ENCODE data around the gene NALCN. TPM values are rescaled to one million over a fixed set of nuclear protein-coding genes. Genes with fewer than 3 reads are reported as not detected.

Gene NALCN
- total and polyA plus RNA-seq, 2 donors (not counting 1 experiment from before 2014, with no cell fraction given), result not detected

GRCh38 chr13:101065329-101065728 lies 351.0 kb downstream of the NALCN start:
- POLR2A ChIA-PET, result no interaction called here
- Histone ChIP-seq H2AFZ (ENCODE audit: insufficient read depth, low read depth, low read length, poor library complexity, severe bottlenecking) (no peak overlapping the region), H3K79me2 (ENCODE audit: control insufficient read depth, insufficient read depth, low read length) (no peaks in the 10 kb centered on the region), H3K4me1 (ENCODE audit: control insufficient read depth in 2 of 2, insufficient read depth in 2 of 2, low read length in 2 of 2) (no peaks in the 10 kb centered on the region), H3K9ac (ENCODE audit: low read length) (no peak overlapping the region), H3K27ac (ENCODE audit: low read length in 2 of 2) (no peak overlapping the region), H3K4me3 (ENCODE audit: control extremely low read depth in 1 of 5, extremely low read depth in 1 of 5, insufficient read depth in 1 of 5, low read depth in 2 of 5, low read length in 4 of 5) (no peak overlapping the region), H3K9me3 (ENCODE audit: control extremely low read depth in 1 of 3, control insufficient read depth in 2 of 3, insufficient read depth in 1 of 3, low read length in 2 of 3) (peaks cover 0 to 16% (median 0%) of the 10 kb centered on the region in 3 donors), H3K27me3 (replicated peaks in 1 of 4; ENCODE audit: control extremely low read depth in 1 of 4, control insufficient read depth in 3 of 4, insufficient read depth in 4 of 4, low read length in 3 of 4) (no peaks in the 10 kb centered on the region), H3K36me3 (replicated peaks in 1 of 2; ENCODE audit: control extremely low read depth in 1 of 2, control insufficient read depth in 1 of 2, extremely low read depth in 1 of 2, insufficient read depth in 2 of 2, low read length in 1 of 2) (no peaks in the 10 kb centered on the region), H4K20me1 (ENCODE audit: control insufficient read depth, insufficient read depth, low read length, poor library complexity, severe bottlenecking) (no peaks in the 10 kb centered on the region), H3K4me2 (replicated peaks; ENCODE audit: low read depth, low read length, poor library complexity, severe bottlenecking) (no peak overlapping the region)
- Mint-ChIP-seq H3K4me1 (no peaks in the 10 kb centered on the region), H3K4me3 (no peak overlapping the region), H3K9me3 (ENCODE audit: insufficient read depth) (no peaks in the 10 kb centered on the region), H3K27ac (no peak overlapping the region), H3K27me3 (peaks cover 3% of the 10 kb centered on the region)
- CTCF ChIA-PET, result no interaction called here
- ATAC-seq (ENCODE audit: low read depth) (no peak), DNase-seq (no peak)
- TF ChIP-seq EZH2 (IDR thresholded peaks at IDR 0.05; ENCODE audit: borderline replicate concordance, insufficient read depth, low read depth, low read length, poor library complexity, severe bottlenecking), result no peak
- TF ChIP-seq, protein P1, sequence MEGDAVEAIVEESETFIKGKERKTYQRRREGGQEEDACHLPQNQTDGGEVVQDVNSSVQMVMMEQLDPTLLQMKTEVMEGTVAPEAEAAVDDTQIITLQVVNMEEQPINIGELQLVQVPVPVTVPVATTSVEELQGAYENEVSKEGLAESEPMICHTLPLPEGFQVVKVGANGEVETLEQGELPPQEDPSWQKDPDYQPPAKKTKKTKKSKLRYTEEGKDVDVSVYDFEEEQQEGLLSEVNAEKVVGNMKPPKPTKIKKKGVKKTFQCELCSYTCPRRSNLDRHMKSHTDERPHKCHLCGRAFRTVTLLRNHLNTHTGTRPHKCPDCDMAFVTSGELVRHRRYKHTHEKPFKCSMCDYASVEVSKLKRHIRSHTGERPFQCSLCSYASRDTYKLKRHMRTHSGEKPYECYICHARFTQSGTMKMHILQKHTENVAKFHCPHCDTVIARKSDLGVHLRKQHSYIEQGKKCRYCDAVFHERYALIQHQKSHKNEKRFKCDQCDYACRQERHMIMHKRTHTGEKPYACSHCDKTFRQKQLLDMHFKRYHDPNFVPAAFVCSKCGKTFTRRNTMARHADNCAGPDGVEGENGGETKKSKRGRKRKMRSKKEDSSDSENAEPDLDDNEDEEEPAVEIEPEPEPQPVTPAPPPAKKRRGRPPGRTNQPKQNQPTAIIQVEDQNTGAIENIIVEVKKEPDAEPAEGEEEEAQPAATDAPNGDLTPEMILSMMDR (IDR thresholded peaks at IDR 0.05), result no peak
- intact Hi-C loops (cut with micrococcal nuclease), result no loop called here
- WGBS (ENCODE audit: insufficient coverage), result 96% methylated on average over 10 of the region's 12 CpGs

GRCh38 chr13:101059793-101060192 lies 356.5 kb downstream of the NALCN start:
- CTCF ChIA-PET, result no interaction called here
- Histone ChIP-seq H3K79me2 (ENCODE audit: control insufficient read depth, insufficient read depth, low read length) (no peaks in the 10 kb centered on the region), H3K9me3 (ENCODE audit: control extremely low read depth in 1 of 3, control insufficient read depth in 2 of 3, insufficient read depth in 1 of 3, low read length in 2 of 3) (peaks cover 0 to 8% (median 0%) of the 10 kb centered on the region in 3 donors), H4K20me1 (ENCODE audit: control insufficient read depth, insufficient read depth, low read length, poor library complexity, severe bottlenecking) (no peaks in the 10 kb centered on the region), H3K9ac (ENCODE audit: low read length) (no peak overlapping the region), H2AFZ (ENCODE audit: insufficient read depth, low read depth, low read length, poor library complexity, severe bottlenecking) (no peak overlapping the region), H3K27me3 (replicated peaks in 1 of 4; ENCODE audit: control extremely low read depth in 1 of 4, control insufficient read depth in 3 of 4, insufficient read depth in 4 of 4, low read length in 3 of 4) (no peaks in the 10 kb centered on the region), H3K27ac (ENCODE audit: low read length in 2 of 2) (no peak overlapping the region), H3K4me2 (replicated peaks; ENCODE audit: low read depth, low read length, poor library complexity, severe bottlenecking) (no peak overlapping the region), H3K4me1 (ENCODE audit: control insufficient read depth in 2 of 2, insufficient read depth in 2 of 2, low read length in 2 of 2) (no peaks in the 10 kb centered on the region), H3K36me3 (replicated peaks in 1 of 2; ENCODE audit: control extremely low read depth in 1 of 2, control insufficient read depth in 1 of 2, extremely low read depth in 1 of 2, insufficient read depth in 2 of 2, low read length in 1 of 2) (no peaks in the 10 kb centered on the region), H3K4me3 (ENCODE audit: control extremely low read depth in 1 of 5, extremely low read depth in 1 of 5, insufficient read depth in 1 of 5, low read depth in 2 of 5, low read length in 4 of 5) (no peak overlapping the region)
- ATAC-seq (ENCODE audit: low read depth) (no peak), DNase-seq (no peak)
- H3K27ac Mint-ChIP-seq, result no peak overlapping the region
- H3K27me3 Mint-ChIP-seq, result peaks cover 11% of the 10 kb centered on the region
- peaks cover 1% of the 10 kb centered on the region for H3K4me1 Mint-ChIP-seq
- TF ChIP-seq, protein P1 (IDR thresholded peaks at IDR 0.05), result no peak
- intact Hi-C loops (cut with micrococcal nuclease), result no loop called here
- no peak overlapping the region for H3K4me3 Mint-ChIP-seq
- 85% methylated on average over 7 of the region's 10 CpGs for WGBS (ENCODE audit: insufficient coverage)
- no peaks in the 10 kb centered on the region for H3K9me3 Mint-ChIP-seq (ENCODE audit: insufficient read depth)
- POLR2A ChIA-PET, result no interaction called here

All from B cell (primary cell).